Adrenal gland (tissue), 12 donors: Measurements from ENCODE around the gene CAD. TPM values are rescaled to one million over a fixed set of nuclear protein-coding genes. Genes with fewer than 3 reads are reported as not detected.
"Not testable (repeated sequence)": the region's sequence is repeated elsewhere in the genome, so short reads cannot be mapped to it uniquely, and the experiment has no call there.

Experiments
- DNase-seq, 7 donors: peaks; one replicate each; pipeline ENCODE4 v3.0.0-alpha.2; 2019 to 2020
- H3K27ac ChIP-seq, 5 donors: fragments of 200-600 bp; sonication (generic) in 4 of 5; 1 replicate in 3 of 5; 2 replicates in 2 of 5; pipeline versions ENCODE4 v1.5.1 to v1.8.0; 2016 to 2020; ENCODE audit warnings: mild to moderate bottlenecking in 1 of 5
- H3K27me3 ChIP-seq: fragments of 200-600 bp; 2 replicates; pipeline ENCODE4 v1.8.0; 2021
- H3K36me3 ChIP-seq, 2 donors: fragments of 200-600 bp; replicated peaks in 1 of 2; 1 replicate in 1 of 2; 2 replicates in 1 of 2; pipeline versions ENCODE4 v1.5.1 to v1.8.0; 2018 to 2022
- H3K4me1 ChIP-seq, 2 donors: fragments of 200-600 bp; replicated peaks in 1 of 2; 1 replicate in 1 of 2; 2 replicates in 1 of 2; pipeline versions ENCODE4 v1.5.1 to v1.8.0; 2018 to 2021
- H3K4me3 ChIP-seq, 4 donors: fragments of 200-600 bp; sonication (generic) in 3 of 4; one replicate each; pipeline ENCODE4 v1.5.1; 2016 to 2018
- H3K9me3 ChIP-seq, 3 donors: fragments of 200-600 bp; sonication (generic) in 1 of 3; replicated peaks in 1 of 3; 1 replicate in 2 of 3; 2 replicates in 1 of 3; pipeline versions ENCODE4 v1.5.1 to v1.8.0; 2016 to 2021
- POLR2A ChIP-seq, 2 donors: fragments of 450-650 bp; IDR thresholded peaks; one replicate each; pipeline ENCODE4 v1.6.1; 2017; ENCODE audit warnings: antibody characterized with exemption in 2 of 2, mild to moderate bottlenecking in 2 of 2, moderate library complexity in 1 of 2
- WGBS, 4 donors: extraction: QIAGEN DNeasy Blood & Tissue Kit in 2 of 4; methylation state at CpG; one replicate each; pipeline versions ENCODE4 v1.1.5 to v1.1.7; 2013 to 2017; 5-methylcytosine and 5-hydroxymethylcytosine counted together
- intact Hi-C, 2 donors: fragments of 100-400 bp; cut with DNase I; formaldehyde crosslinking; loops; one replicate each; pipeline versions ENCODE4 v1.14.1 to v1.15.0; 2022 to 2023
- polyA plus RNA-seq, 3 donors: library from polyadenylated mRNA; stranded (reverse); fragments of 200-250 nt in 2 of 3; fragments of 350-450 nt in 1 of 3; fragmentation: Illumina TruSeq in 1 of 3; extraction: RNeasy Lipid Tissue Mini Kit (QIAGEN cat#74804) in 1 of 3; gene quantifications; one replicate each; pipeline ENCODE4 v1.2.3, GENCODE V29; 2013 to 2014
- total RNA-seq, 9 donors: library from RNA; depleted of rRNA in 4 of 9; stranded (reverse); fragments of >200 nt in 4 of 9; fragments of 120-200 nt in 1 of 9; fragmentation: NEBNext Ultra II Directional in 1 of 9; extraction: Animal tissue kit (Norgen Biotek cat#: 25700) in 1 of 9; gene quantifications; one replicate each; pipeline versions ENCODE4 v1.1.0 to v1.2.4, GENCODE V29; 2013 to 2023
- TF ChIP-seq, protein P1 (sequence below), 6 experiments: fragments of 450-650 bp in 4 of 6; fragments of 200-600 bp in 2 of 6; sonication (generic) in 1 of 6; IDR thresholded peaks; 1 replicate in 5 of 6; 2 replicates in 1 of 6; pipeline versions ENCODE4 v1.5.1 to v1.8.0; 2016 to 2021; ENCODE audit warnings: antibody characterized with exemption in 6 of 6, mild to moderate bottlenecking in 2 of 6, moderate library complexity in 1 of 6
- donor health status: healthy with polysubstance abuse.
- donor health status: Bipolar disorder and iron deficiency.
- donor health status: DM: yes; HTN: yes; CAD: no.
- donor health status: DM: no; HTN: no; CAD: no.
- donor health status: DM: no; HTN: no; CAD: no.
- donor health status: DM: yes; HTN: yes; CAD: no.

CAD gene
- total and polyA plus RNA-seq, 12 donors, result 8.9 to 70.5 (median 18.4) TPM

DNA sequence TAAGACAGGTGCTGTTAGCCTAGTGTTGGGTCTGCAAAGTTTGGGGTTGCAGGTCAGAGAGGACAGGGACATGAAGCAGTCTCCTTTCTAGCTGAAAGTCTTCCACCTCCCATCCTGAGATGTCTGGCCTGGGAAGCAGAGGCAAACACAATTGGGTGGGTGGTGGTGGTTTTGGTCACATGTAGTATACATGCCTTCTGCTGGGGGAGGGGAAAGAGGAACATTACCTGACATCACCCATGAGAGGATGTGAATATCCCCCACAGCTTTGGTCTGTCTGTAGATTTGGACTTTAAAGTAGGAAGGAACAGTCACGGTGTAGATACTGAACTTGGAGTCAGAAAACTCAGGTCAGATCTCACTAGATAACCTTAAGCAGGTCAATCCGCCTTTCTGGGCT lies 53.5 kb downstream of the CAD start:
- H3K27me3 ChIP-seq, result no peaks in the 10 kb centered on the region
- peaks cover 10 to 24% of the 10 kb centered on the region in 2 donors for H3K4me1 ChIP-seq
- TF ChIP-seq POLR2A (IDR thresholded peaks at IDR 0.05), result no peak
- TF ChIP-seq, protein P1, sequence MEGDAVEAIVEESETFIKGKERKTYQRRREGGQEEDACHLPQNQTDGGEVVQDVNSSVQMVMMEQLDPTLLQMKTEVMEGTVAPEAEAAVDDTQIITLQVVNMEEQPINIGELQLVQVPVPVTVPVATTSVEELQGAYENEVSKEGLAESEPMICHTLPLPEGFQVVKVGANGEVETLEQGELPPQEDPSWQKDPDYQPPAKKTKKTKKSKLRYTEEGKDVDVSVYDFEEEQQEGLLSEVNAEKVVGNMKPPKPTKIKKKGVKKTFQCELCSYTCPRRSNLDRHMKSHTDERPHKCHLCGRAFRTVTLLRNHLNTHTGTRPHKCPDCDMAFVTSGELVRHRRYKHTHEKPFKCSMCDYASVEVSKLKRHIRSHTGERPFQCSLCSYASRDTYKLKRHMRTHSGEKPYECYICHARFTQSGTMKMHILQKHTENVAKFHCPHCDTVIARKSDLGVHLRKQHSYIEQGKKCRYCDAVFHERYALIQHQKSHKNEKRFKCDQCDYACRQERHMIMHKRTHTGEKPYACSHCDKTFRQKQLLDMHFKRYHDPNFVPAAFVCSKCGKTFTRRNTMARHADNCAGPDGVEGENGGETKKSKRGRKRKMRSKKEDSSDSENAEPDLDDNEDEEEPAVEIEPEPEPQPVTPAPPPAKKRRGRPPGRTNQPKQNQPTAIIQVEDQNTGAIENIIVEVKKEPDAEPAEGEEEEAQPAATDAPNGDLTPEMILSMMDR (IDR thresholded peaks at IDR 0.05), result no peak
- DNase-seq, result no peak
- peak overlapping the region in 1 of 5 donors; percentile 18 for H3K27ac ChIP-seq
- WGBS, 4 donors, result 72 to 95% (median 86%) methylated on average over 2 of the region's 2 CpGs
- intact Hi-C loops, result loop anchor here (10.0 kb wide), 1 partner anchor 176 kb away; no protein-coding TSS in a partner anchor
- H3K36me3 ChIP-seq, result no peaks in the 10 kb centered on the region
- no peaks in the 10 kb centered on the region for H3K9me3 ChIP-seq
- no peak overlapping the region for H3K4me3 ChIP-seq

DNA sequence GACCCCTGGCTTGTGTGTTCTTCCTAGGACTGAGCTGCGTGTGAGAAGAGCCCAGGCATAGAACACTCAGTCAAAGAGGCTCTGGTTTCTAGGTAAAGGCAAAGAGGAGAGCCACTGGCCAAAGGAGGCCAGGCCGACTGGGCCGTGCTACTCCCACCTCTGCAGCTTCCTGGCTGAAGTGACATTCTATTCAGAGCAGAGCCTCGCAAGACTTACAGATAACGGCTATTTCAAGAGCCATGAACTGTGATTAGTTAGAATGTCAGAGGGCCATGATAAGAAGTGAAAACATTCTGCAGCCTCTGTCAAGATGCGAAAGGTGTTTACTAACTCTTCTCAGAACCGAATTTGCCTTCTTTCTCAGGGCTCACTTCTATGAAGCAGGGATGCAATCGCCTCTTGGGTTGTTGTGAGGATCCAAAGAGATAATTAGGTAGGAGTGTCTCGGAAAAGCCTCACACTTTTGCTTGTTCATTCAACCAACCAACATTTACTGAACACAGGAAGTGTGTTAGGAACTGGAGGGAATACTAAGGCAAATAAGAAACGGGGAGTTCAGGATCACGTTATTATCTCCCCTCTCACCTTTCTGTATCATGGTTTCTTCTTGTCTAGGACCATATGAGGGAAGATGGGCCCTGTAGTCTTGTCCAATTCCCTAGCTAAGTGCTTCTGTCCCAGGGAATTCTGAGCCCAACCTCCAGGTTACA lies 54.6 kb downstream of the CAD start:
- H3K4me3 ChIP-seq, result no peak overlapping the region
- intact Hi-C loops, result loop anchor here (10.0 kb wide), 1 partner anchor 177 kb away; no protein-coding TSS in a partner anchor
- peak in 3 of 7 donors; percentile 38 to 51 (median 48) for DNase-seq
- 50 to 63% (median 52%) methylated on average over 11 of the region's 11 CpGs for WGBS, 4 donors
- H3K4me1 ChIP-seq, result peaks cover 10 to 24% of the 10 kb centered on the region in 2 donors
- no peaks in the 10 kb centered on the region for H3K36me3 ChIP-seq
- no peak for TF ChIP-seq POLR2A (IDR thresholded peaks at IDR 0.05)
- TF ChIP-seq, protein P1 (IDR thresholded peaks at IDR 0.05), result no peak
- H3K27ac ChIP-seq, result peak overlapping the region in 3 of 5 donors; percentile 18 to 40 (median 21)
- no peaks in the 10 kb centered on the region for H3K9me3 ChIP-seq
- no peaks in the 10 kb centered on the region for H3K27me3 ChIP-seq

DNA sequence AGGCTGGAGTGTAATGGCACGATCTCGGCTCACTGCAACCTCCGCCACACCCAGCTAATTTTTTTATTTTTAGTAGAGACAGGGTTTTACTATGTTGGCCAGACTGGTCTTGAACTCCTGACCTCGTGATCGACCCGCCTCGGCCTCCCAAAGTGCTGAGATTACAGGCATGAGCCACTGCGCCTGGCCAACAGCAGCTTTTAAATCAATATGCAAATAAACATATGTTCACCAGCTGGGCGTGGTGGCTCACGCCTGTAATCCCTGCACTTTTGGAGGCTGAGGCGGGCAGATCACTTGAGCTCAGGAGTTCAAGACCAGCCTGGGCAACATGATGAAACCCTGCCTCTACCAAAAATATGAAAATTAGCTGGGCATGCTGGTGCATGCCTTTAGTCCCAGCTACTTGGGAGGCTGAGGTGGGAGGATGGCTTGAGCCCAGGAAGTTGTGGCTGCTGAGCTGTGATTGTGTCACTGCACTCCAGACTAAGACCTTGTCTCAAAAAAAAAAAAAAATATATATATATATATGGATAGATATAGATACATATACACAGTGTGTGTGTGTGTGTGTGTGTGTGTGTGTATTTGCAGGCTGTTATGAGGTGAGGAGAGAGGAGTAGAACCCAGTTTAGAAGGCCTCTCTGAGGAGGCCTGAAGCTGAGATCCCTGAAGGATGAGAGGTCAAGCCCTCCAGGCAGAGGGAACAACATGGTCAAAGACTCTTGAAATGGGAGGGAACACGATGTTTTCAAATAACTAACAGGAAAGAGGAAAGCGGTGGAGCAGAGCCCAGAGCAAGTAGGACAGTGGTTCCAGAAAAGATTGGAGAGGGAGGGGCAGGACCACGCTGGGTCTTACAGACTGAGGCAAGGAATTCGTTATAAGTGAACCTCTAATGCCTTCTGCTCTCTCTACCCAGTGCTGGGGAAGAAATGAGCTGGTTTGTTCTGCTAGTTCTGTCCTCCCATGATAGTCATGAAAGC lies 55.7 kb downstream of the CAD start:
- not testable (repeated sequence) for H3K36me3 ChIP-seq, H3K27me3 ChIP-seq, H3K4me3 ChIP-seq, H3K9me3 ChIP-seq, DNase-seq
- intact Hi-C loops, result loop anchor here (10.0 kb wide), 1 partner anchor 178 kb away; no protein-coding TSS in a partner anchor
- Histone ChIP-seq H3K27ac (peak overlapping the region in 2 of 5 donors; percentile 44 to 71), H3K4me1 (peaks cover 10 to 24% of the 10 kb centered on the region in 2 donors)
- WGBS, 4 donors, result 75 to 88% (median 83%) methylated on average over 15 of the region's 15 CpGs

DNA sequence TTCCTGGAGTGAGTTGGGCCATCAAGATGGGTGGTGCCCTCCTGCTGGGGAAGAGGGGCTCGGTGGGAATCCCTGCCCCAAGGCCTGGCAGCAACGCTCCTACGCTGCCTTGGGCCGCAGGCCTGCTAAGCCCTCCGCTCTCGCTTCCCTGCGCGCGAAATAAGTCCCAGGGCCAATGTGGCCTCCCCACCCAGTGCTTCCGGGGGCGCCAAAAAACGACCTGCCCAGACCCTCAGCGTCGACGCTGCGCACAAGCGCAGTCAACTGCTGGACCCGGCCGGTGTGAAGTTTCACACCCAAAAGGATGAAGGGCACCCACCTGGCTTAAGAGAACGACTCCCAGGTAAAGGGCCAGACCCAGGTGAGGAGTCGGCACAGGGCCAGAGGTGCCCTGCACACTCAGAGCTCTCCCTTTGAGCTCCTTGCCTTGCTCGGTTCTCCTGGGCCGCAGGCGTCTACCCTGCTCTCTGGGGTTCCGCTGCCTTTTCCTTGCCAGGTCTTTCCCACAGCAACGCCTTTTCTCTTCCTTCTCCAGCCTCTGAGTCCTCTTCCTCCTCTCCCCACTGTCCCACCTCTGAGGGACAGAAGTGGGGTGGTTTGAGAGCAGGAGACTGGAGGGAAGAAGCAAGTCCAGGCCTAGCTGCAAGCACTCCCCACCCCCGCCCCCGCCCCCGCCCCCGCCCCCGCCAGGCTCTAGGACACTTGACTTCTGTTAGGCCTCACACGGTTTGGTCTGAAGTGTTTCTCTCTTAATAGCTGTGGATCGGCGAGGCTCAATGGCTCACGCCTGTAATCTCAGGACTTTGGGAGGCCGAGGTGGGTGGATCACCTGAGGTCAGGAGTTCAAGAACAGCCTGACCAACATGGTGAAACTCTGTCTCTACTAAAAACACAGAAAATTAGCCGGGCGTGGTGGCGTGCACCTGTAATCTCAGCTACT lies 58.3 kb downstream of the CAD start, which contains the start of gene DNAJC5G:
Gene DNAJC5G (plus strand): TSS at position 223 of the 940 bp plus-strand sequence. CDS start 1,296 bp downstream, outside the sequence.
- no peak for TF ChIP-seq POLR2A (IDR thresholded peaks at IDR 0.05)
- TF ChIP-seq, protein P1 (IDR thresholded peaks at IDR 0.05), result no peak
- Histone ChIP-seq H3K27me3 (no peaks in the 10 kb centered on the region), H3K4me1 (peaks cover 10 to 29% of the 10 kb centered on the region in 2 donors), H3K9me3 (no peaks in the 10 kb centered on the region), H3K36me3 (no peaks in the 10 kb centered on the region), H3K27ac (peak within 1 kb of the TSS in 1 of 5 donors; percentile 71), H3K4me3 (no peak within 1 kb of the TSS)
- WGBS, 4 donors, result 84 to 88% (median 87%) methylated on average over 24 to 39 of the region's 39 CpGs
- DNase-seq, result no peak
- intact Hi-C loops, result loop anchor here (10.0 kb wide), 1 partner anchor 181 kb away; no protein-coding TSS in a partner anchor
